ENCODE data around the gene CNOT3.
A peak's percentile ranks its signal among the peaks of the same experiment; 100 is the strongest.

The CNOT3 gene

GRCh38 chr19:54151362-54152035 lies 13.9 kb downstream of the CNOT3 start:
- TF ChIP-seq GATA1 (IDR thresholded peaks at IDR 0.05; ENCODE audit: low read depth, low read length) (no peak), POLR2A (IDR thresholded peaks at IDR 0.05; ENCODE audit: low read length) (no peak)
- no peak for DNase-seq

GRCh38 chr19:54152267-54152666 lies 14.7 kb downstream of the CNOT3 start:
- TF ChIP-seq GATA1 (IDR thresholded peaks at IDR 0.05; ENCODE audit: low read depth, low read length) (no peak), POLR2A (IDR thresholded peaks at IDR 0.05; ENCODE audit: low read length) (no peak)

GRCh38 chr19:54152878-54153524 lies 15.4 kb downstream of the CNOT3 start:
- no peak for DNase-seq
- TF ChIP-seq GATA1 (IDR thresholded peaks at IDR 0.05; ENCODE audit: low read depth, low read length) (no peak), POLR2A (IDR thresholded peaks at IDR 0.05; ENCODE audit: low read length) (no peak)

More at GRCh38 chr19:54152267-54152666, 14.7 kb downstream of the CNOT3 start:
- no peak for DNase-seq

- TF ChIP-seq POLR2A (IDR thresholded peaks at IDR 0.05; ENCODE audit: low read length), result no peak
- TF ChIP-seq GATA1 (IDR thresholded peaks at IDR 0.05; ENCODE audit: low read depth, low read length), result no peak
- no peak for DNase-seq
Observed at GRCh38 chr19:54153731-54154326, 16.3 kb downstream of the CNOT3 start.

GRCh38 chr19:54154603-54155345 lies 17.2 kb downstream of the CNOT3 start:
- DNase-seq, result no peak
- TF ChIP-seq GATA1 (IDR thresholded peaks at IDR 0.05; ENCODE audit: low read depth, low read length), result no peak

GRCh38 chr19:54155694-54156093 lies 18.1 kb downstream of the CNOT3 start:
- no peak for DNase-seq
- TF ChIP-seq GATA1 (IDR thresholded peaks at IDR 0.05; ENCODE audit: low read depth, low read length), result no peak

- DNase-seq, result no peak
- TF ChIP-seq GATA1 (IDR thresholded peaks at IDR 0.05; ENCODE audit: low read depth, low read length), result no peak
- no peak for TF ChIP-seq POLR2A (IDR thresholded peaks at IDR 0.05; ENCODE audit: low read length)
Observed at GRCh38 chr19:54156490-54156889, 18.9 kb downstream of the CNOT3 start.

GRCh38 chr19:54156953-54157352 lies 19.4 kb downstream of the CNOT3 start:
- no peak for TF ChIP-seq POLR2A (IDR thresholded peaks at IDR 0.05; ENCODE audit: low read length)
- TF ChIP-seq GATA1 (IDR thresholded peaks at IDR 0.05; ENCODE audit: low read depth, low read length), result no peak

GRCh38 chr19:54158812-54159351 lies 21.3 kb downstream of the CNOT3 start:
- peak in 1 of 2 experiments; percentile 67 for DNase-seq
- TF ChIP-seq GATA1 (IDR thresholded peaks at IDR 0.05; ENCODE audit: low read depth, low read length) (no peak), POLR2A (IDR thresholded peaks at IDR 0.05; ENCODE audit: low read length) (no peak)

More at GRCh38 chr19:54156953-54157352, 19.4 kb downstream of the CNOT3 start:
- DNase-seq, result no peak

GRCh38 chr19:54159352-54160181 lies 22.0 kb downstream of the CNOT3 start, which contains the start of gene LENG1:
TSS of gene LENG1 (minus strand) at chr19:54159721. CDS start at chr19:54159695, 26 bp downstream.
- TF ChIP-seq POLR2A (IDR thresholded peaks at IDR 0.05; ENCODE audit: low read length) (peak; percentile 79), GATA1 (IDR thresholded peaks at IDR 0.05; ENCODE audit: low read depth, low read length) (no peak)
- DNase-seq, result peak; percentile 100

- DNase-seq, result no peak
- TF ChIP-seq POLR2A (IDR thresholded peaks at IDR 0.05; ENCODE audit: low read length) (no peak), GATA1 (IDR thresholded peaks at IDR 0.05; ENCODE audit: low read depth, low read length) (no peak)
Observed at GRCh38 chr19:54160182-54160811, 22.7 kb downstream of the CNOT3 start.

- DNase-seq, result no peak
- TF ChIP-seq GATA1 (IDR thresholded peaks at IDR 0.05; ENCODE audit: low read depth, low read length) (no peak), POLR2A (IDR thresholded peaks at IDR 0.05; ENCODE audit: low read length) (no peak)
Observed at GRCh38 chr19:54160854-54161253, 23.3 kb downstream of the CNOT3 start.
